Measurements from ENCODE around the gene ADH1C.

- no peak for TF ChIP-seq CTCF (IDR thresholded peaks at IDR 0.05 in 8 of 11, conservative IDR thresholded peaks at IDR 0.05 in 3 of 11)
- no peak for TF ChIP-seq POLR2A (IDR thresholded peaks at IDR 0.05)
- no peak for TF ChIP-seq POLR2AphosphoS5 (IDR thresholded peaks at IDR 0.05)
Observed at GRCh38 chr4:99352602-99353537, at the start of gene ADH1C.

Measured in spleen (tissue), 7 donors.